ENCODE measurements around the gene PMFBP1. TPM values are rescaled to one million over a fixed set of nuclear protein-coding genes. Genes with fewer than 3 reads are reported as not detected.

Gene PMFBP1
- total and polyA plus RNA-seq, 10 of the 15 experiments (the other 5 are each of a cell fraction or from before 2014, with no cell fraction given), result 0.40 to 2.3 (median 1.1) TPM

GRCh38 chr16:72188541-72188940 lies 16.6 kb upstream of the PMFBP1 start (continued):
- TF ChIP-seq ZNF592 (IDR thresholded peaks at IDR 0.05) (no peak), YY1 (IDR thresholded peaks at IDR 0.05; ENCODE audit: low read depth, low read length) (no peak), PRDM15 (CRISPR knock-in tag; IDR thresholded peaks at IDR 0.05) (no peak), CHD2 (IDR thresholded peaks at IDR 0.05; ENCODE audit: borderline replicate concordance, low read depth, low read length) (no peak), ZNF687 (IDR thresholded peaks at IDR 0.05) (no peak)
